Germinal center (tissue), 1 donor: ENCODE data around the gene SRPRA.

ENCODE experiments used
- DNase-seq: peaks from one replicate; pipeline ENCODE4 v3.0.0; 2012; ENCODE audit warnings: mixed read lengths, low spot score

SRPRA gene

DNA sequence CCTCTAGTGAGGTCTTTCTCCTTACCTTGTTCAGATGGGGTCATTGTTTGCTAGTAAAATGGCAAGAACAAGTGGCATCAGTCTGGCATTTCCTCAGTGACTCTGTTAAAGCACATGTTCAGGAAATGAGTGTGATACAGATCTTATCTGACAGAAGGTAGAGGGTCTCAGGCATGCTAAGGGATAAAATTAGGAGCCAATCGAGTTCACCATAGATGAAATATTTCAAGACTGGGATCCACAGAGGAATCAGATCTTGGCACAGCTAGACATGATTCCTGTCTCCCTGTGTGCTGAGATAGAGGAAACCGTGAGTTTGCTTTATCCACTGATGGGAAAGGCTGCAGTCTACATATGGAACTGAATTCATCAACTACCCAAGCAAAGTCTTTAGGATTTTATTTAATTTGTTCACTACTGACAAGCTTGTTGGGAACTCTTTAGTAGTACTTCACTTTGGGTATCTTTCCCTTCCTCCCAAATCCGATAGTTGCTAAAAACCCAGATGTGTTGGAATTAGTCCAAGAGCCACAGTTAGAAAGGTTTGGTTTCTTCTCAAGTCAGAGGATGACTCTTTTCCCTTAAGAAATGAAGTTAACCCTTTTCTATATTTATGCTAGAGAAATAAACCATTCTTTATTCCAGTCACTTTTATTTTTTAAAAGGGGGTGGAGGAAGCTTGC is 38.7 kb downstream of the SRPRA start:
- no peak for DNase-seq

DNA sequence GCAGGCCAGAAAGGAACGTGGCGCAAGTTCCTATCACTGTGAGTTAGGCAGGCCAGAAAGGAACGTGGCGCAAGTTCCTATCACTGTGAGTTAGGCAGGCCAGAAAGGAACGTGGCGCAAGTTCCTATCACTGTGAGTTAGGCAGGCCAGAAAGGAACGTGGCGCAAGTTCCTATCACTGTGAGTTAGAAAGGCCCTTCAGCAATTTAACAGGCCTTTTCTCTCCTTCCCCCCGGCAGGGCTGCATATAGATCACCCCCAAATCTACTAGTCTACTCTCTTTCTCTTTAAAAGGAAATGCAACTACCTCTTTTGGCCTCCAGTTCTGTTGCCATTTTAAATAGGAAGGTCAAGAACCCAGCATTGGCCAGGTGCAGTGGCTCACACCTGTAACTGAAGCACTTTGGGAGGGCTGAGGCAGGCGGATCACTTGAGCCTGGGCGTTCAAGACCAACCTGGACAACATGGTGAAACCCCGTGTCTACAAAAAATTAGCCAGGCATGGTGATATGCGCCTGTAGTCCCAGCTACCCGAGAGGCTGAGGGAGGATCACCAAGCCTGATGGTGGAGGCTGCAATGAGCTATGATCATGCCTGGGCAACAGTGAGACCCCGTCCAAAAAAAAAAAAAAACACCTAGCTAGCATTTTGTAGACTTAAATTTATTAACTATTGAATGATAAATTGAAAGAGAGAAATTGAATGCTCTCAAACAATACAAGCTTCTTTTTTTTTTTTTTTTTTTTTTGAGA is 42.2 kb downstream of the SRPRA start:
- no peak for DNase-seq

DNA sequence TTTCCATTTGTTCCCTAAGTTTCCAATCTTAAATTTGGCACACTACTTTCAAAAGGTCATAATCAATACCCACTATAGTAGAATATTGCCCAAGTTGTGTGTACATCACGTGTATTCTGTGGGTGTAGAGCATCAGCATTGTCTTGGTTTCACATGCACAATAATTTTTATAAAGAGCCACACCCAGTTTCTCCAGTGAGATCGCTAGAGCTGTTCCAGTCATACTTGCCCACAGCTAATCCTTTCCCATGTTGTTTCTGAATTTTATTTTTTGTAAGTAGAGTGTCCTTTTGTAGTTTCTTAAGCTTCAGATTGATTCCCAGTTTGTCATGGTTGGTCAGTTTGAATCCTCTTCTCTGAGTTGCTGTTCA is 43.4 kb downstream of the SRPRA start:
- DNase-seq, result no peak

DNA sequence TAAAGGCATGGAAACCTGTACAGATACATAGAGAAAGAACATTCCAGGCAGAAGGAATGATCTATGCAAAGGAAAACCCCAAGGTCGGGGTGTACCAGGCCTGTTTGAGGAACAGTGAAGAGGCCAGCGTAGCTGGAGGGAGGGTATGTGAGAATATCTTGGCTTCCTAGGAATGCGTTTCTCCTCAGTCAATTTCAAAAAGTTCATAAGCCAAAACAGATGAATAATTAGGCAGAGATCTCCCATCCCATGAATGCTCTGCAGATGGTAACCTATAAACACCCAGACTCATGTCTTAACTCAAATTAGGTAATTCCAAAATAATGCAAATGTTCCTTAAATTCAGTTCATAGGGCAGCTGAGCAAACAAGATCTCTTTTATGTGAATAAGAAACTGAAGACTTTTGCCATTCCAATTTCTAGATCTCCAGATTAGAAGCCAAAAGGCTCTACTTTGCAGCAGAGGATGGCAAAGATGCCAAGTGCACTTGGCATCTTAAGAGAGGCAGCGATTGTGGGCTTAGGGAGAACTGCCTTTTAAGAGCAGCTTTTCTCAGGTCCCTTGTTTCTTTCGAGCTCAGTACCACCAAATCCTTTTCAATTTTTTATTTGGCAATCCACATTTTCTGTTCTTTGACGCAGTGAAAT is 43.9 kb downstream of the SRPRA start:
- no peak for DNase-seq

DNA sequence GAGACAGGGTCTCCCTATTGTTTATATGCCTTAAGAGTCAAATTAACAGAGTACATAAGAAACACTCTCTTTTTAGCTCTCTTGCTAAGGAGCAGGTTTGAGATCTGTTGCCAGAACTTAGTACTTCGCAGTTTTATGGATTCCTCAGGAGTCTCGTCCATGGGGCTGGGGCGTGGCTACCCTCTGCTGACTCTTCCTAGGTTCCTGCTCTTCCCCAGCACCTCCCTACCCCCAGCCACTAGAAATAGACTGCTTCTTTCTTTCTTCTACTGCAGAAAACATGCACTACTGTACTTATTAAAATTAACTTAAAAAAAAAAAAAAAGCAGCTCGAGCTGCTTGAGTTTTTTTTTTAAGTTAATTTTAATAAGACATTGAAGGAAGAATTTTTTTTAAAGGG is 49.1 kb downstream of the SRPRA start:
- DNase-seq, result no peak

DNA sequence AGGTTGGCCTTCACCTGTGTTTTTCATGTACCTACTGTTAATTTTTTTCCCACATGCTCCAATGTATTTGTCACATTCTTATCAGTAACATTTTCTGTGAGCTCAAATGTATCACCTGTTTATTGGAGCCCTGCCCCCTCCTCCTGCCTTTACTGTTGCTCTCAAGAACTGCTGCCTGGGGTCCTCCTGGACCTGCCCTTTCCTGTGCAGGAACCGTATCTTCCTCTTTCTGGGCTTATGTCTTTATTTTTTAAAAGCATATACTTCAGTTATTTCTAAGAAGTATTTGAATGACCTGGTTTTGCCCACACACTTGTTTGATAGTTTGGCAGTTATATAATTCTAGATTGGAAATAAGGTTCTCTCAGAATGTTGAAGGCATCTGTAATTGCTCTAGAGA is 51.2 kb downstream of the SRPRA start:
- no peak for DNase-seq

DNA sequence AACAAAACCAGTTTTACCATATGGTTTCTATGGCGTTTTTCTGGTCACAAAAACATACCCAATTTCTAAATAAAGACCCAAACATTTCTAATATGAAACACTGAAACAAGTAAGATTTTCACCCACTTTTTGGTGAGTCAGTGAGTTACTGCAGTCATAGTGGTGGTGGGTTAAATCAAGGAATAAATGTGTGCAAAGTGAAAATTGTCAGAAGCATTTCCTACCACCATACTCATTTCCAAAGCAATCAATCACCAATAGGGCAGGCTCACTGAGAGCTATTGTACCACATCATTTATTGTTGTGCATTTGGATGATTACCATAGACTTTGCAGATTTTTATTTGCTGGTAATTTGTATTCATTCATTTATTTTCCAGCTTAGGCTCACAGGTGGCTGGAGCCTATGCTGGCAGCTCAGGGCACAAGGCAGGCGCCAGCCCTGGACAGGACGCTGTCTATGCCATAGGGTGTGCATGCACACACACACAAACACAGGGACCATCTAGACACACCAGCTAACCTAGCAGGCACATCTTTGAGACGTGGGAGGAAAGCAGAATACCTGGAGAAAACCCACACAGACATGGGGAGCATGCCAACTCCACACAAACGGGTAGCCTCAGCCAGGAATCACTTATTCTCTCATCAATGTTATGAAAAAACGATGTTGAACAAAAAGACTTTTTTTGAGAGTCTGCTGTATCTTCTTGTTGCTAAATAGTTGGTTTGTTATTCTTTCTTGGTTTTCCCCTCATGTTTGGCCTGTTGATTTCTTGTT is 52.0 kb downstream of the SRPRA start:
- no peak for DNase-seq

DNA sequence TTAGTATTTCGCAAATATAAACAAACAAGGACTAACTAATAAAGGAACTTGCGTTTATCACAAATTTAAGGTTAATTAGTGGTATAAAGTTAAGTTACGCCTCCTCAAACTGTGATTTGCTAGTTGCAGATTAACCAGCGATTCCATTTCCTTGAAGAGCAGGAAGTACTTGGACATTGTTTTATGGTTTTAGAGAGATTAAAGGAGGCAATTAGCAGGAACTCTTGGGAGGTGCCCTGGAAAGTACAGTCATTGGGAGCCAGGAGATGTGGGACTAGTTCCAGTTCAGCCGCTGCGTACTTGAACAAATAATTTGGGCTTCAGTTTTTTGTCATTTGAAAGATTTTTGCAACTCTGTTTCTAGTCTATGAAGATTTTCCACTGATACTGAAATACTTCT is 53.9 kb downstream of the SRPRA start:
- DNase-seq, result no peak

DNA sequence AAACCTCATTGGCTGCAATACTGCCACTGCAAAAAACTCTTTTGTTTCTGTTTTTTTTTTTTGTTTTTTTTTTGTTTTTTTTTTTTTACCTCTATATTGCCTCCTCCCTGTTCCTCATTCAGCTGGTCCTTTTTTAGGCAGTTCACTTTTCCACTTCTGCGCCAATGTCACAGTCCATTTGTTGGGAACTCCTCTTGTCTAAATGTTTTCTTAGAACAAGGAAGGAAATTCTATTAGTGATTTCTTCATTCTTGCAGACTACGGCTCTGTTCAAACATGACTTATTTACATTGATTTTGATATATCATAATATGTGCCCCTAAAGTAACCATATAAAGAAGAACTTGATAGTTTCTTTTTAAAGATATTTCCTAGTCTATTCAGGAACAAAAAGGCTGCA is 54.3 kb downstream of the SRPRA start:
- no peak for DNase-seq
